Tibial nerve (tissue), 4 donors: ENCODE data around the gene TMEM269. TPM values are rescaled to one million over a fixed set of nuclear protein-coding genes. Genes with fewer than 3 reads are reported as not detected.
A peak's percentile ranks its signal among the peaks of the same experiment; 100 is the strongest.

Source experiments
- DNase-seq, 2 donors: peaks; one replicate each; pipeline ENCODE4 v3.0.0-alpha.2; 2019; ENCODE audit warnings: low spot score in 2 of 2
- H3K27ac ChIP-seq, 4 donors: fragments of 200-600 bp; sonication (generic) in 3 of 4; one replicate each; pipeline ENCODE4 v1.5.1; 2017 to 2019; ENCODE audit warnings: mild to moderate bottlenecking in 1 of 4
- H3K27me3 ChIP-seq, 2 donors: fragments of 200-600 bp; sonication (generic) in 1 of 2; one replicate each; pipeline versions ENCODE4 v1.5.1 to v1.6.0; 2017 to 2019
- H3K36me3 ChIP-seq, 3 donors: fragments of 200-600 bp; sonication (generic); one replicate each; pipeline ENCODE4 v1.5.1; 2018 to 2019
- H3K4me1 ChIP-seq, 4 donors: fragments of 200-600 bp; sonication (generic) in 3 of 4; one replicate each; pipeline ENCODE4 v1.5.1; 2017 to 2019
- H3K4me3 ChIP-seq, 4 donors: fragments of 200-600 bp; sonication (generic) in 3 of 4; one replicate each; pipeline ENCODE4 v1.5.1; 2017 to 2019; ENCODE audit warnings: mild to moderate bottlenecking in 1 of 4, moderate library complexity in 1 of 4
- H3K9me3 ChIP-seq, 4 donors: fragments of 200-600 bp; sonication (generic) in 3 of 4; one replicate each; pipeline ENCODE4 v1.5.1; 2017 to 2019
- CTCF ChIP-seq, 5 experiments: fragments of 200-600 bp in 3 of 5; fragments of 450-650 bp in 2 of 5; sonication (generic) in 3 of 5; IDR thresholded peaks; one replicate each; pipeline ENCODE4 v1.5.1; 2016 to 2019; ENCODE audit warnings: antibody characterized with exemption in 5 of 5, mild to moderate bottlenecking in 3 of 5, moderate library complexity in 2 of 5
- EP300 ChIP-seq, 2 donors: sonication (generic); formaldehyde crosslinking; IDR thresholded peaks; one replicate each; pipeline ENCODE4 v1.6.1; 2017; ENCODE audit warnings: antibody characterized with exemption in 2 of 2, mild to moderate bottlenecking in 1 of 2
- POLR2A ChIP-seq, 2 donors: fragments of 450-650 bp; IDR thresholded peaks; one replicate each; pipeline ENCODE4 v1.6.1; 2017; ENCODE audit warnings: antibody characterized with exemption in 2 of 2, mild to moderate bottlenecking in 2 of 2, moderate library complexity in 2 of 2
- WGBS, 2 donors: methylation state at CpG; one replicate each; pipeline ENCODE4 v1.1.5; 2018; 5-methylcytosine and 5-hydroxymethylcytosine counted together
- total RNA-seq, 4 donors: library from RNA; depleted of rRNA; stranded (reverse); fragments of >200 nt; gene quantifications; one replicate each; pipeline ENCODE4 v1.1.0, GENCODE V29; 2016

TMEM269 gene
- total RNA-seq, 4 donors from 2014 or later, result 0.21 to 0.30 (median 0.22) TPM; not detected in 1

GRCh38 chr1:42742617-42743316 is 42.0 kb upstream of the TMEM269 start:
- H3K9me3 ChIP-seq, result no peaks in the 10 kb centered on the region
- H3K27ac ChIP-seq, result peak overlapping the region; percentile 21 to 85 (median 68)
- no peak for DNase-seq
- H3K4me1 ChIP-seq, result peaks cover 0 to 45% (median 8%) of the 10 kb centered on the region in 4 donors
- H3K36me3 ChIP-seq, result peaks cover 0 to 24% (median 2%) of the 10 kb centered on the region in 3 donors
- TF ChIP-seq CTCF (IDR thresholded peaks at IDR 0.05) (no peak), POLR2A (IDR thresholded peaks at IDR 0.05) (no peak), EP300 (IDR thresholded peaks at IDR 0.05) (no peak)
- no peaks in the 10 kb centered on the region for H3K27me3 ChIP-seq
- H3K4me3 ChIP-seq, result no peak overlapping the region
- WGBS, 2 donors, result 64% methylated on average over 9 of the region's 9 CpGs

GRCh38 chr1:42743317-42744147 is 41.3 kb upstream of the TMEM269 start:
- Histone ChIP-seq H3K4me3 (no peak overlapping the region), H3K27ac (peak overlapping the region in 2 of 4 donors; percentile 83 to 85), H3K9me3 (no peaks in the 10 kb centered on the region), H3K4me1 (peaks cover 0 to 46% (median 8%) of the 10 kb centered on the region in 4 donors), H3K27me3 (no peaks in the 10 kb centered on the region), H3K36me3 (peaks cover 0 to 31% (median 2%) of the 10 kb centered on the region in 3 donors)
- WGBS, 2 donors, result 68 to 79% methylated on average over 21 of the region's 21 CpGs
- TF ChIP-seq CTCF (IDR thresholded peaks at IDR 0.05) (no peak), POLR2A (IDR thresholded peaks at IDR 0.05) (no peak), EP300 (IDR thresholded peaks at IDR 0.05) (no peak)
- DNase-seq, result no peak

GRCh38 chr1:42744148-42744413 is 40.7 kb upstream of the TMEM269 start:
- Histone ChIP-seq H3K4me3 (no peak overlapping the region), H3K36me3 (peaks cover 0 to 37% (median 2%) of the 10 kb centered on the region in 3 donors), H3K4me1 (peaks cover 0 to 52% (median 8%) of the 10 kb centered on the region in 4 donors), H3K27ac (peak overlapping the region in 2 of 4 donors; percentile 83 to 85), H3K9me3 (no peaks in the 10 kb centered on the region), H3K27me3 (no peaks in the 10 kb centered on the region)
- no peak for TF ChIP-seq POLR2A (IDR thresholded peaks at IDR 0.05)
- TF ChIP-seq EP300 (IDR thresholded peaks at IDR 0.05), result no peak
- TF ChIP-seq CTCF (IDR thresholded peaks at IDR 0.05), result no peak
- no peak for DNase-seq
- 86% methylated on average over 9 of the region's 9 CpGs for WGBS, 2 donors

GRCh38 chr1:42745851-42746250 is 38.9 kb upstream of the TMEM269 start:
- peak in 1 of 2 donors; percentile 7 for DNase-seq
- H3K4me3 ChIP-seq, result no peak overlapping the region
- no peaks in the 10 kb centered on the region for H3K27me3 ChIP-seq
- H3K4me1 ChIP-seq, result peaks cover 0 to 47% (median 3%) of the 10 kb centered on the region in 4 donors
- H3K36me3 ChIP-seq, result peaks cover 0 to 54% (median 4%) of the 10 kb centered on the region in 3 donors
- H3K27ac ChIP-seq, result peak overlapping the region in 2 of 4 donors; percentile 76 to 85
- TF ChIP-seq CTCF (IDR thresholded peaks at IDR 0.05) (no peak), EP300 (IDR thresholded peaks at IDR 0.05) (no peak), POLR2A (IDR thresholded peaks at IDR 0.05) (no peak)
- 74 to 81% methylated on average over 8 of the region's 8 CpGs for WGBS, 2 donors
- H3K9me3 ChIP-seq, result no peaks in the 10 kb centered on the region
